Stimulated activated CD8-positive, alpha-beta memory T cell treated with anti-CD3 and anti-CD28 coated beads, Interleukin-7, amount 100 ng/mL, for 48 hours (primary cell): Measurements from ENCODE around the gene KRT31.
"Not testable (repeated sequence)": the region's sequence is repeated elsewhere in the genome, so short reads cannot be mapped to it uniquely, and the experiment has no call there.

Experiments
- DNase-seq, 2 donors: peaks; one replicate each; pipeline ENCODE4 v3.0.0-alpha.2; 2020; ENCODE audit warnings: low read depth in 1 of 2; ENCODE audit errors: extremely low read depth in 1 of 2

KRT31 gene

DNA sequence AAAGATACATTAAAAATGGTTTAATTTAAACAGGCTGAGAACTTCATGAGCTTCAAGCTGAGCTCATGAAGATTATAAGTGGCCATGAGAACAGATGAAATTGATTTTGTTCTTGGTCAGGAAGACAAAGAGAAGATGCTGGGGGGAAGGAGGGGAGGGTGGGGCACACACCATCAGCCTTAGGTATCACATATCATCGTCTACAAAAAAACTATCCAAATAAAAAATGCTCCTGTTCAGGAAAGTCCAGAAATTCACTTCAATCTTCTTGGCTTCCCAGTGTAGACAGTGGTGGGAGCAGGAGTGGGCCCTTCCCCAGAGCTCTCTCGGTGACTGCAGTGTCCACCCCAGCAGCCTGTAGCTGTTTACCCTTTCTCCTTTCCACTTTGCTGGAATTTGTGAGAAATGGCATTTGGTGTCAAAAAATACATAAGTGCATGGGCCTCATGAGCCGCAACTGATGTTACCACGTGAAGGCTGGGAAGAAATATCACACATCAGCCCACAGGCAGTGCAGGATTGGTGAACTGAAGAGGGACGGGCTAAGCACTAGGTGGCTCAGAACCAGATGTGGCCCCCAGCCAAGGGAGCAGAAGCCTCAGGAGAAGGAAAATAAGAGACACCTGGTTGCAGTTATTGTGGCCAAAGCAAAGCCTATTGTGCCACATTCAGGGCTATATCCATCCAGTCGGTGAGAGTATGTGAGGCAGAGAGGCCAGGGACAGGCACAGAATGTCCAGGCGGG, 20.9 kb upstream of the KRT31 start:
- DNase-seq: no peak

DNA sequence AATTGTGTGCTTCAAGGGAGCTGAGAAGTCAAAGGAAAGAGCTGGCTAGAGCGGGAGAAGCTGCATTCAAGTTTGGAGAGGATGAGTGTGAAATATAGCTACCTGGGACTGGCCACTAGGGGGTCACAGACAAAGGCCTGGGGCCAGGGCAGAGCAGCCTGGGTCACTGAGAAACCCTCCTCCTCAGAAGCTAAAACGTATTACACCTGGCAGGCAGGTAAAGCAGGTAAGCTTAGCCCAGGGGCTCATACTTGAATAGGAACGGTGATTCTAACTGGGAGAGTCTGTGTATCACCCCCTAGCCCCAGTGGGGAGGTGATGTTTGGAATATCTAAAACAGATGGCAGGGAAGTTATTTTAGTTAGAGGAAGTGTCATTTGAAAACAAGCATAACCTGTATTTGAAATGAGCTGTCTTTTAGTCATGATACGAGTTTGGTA, 20.2 kb upstream of the KRT31 start:
- DNase-seq: no peak

DNA sequence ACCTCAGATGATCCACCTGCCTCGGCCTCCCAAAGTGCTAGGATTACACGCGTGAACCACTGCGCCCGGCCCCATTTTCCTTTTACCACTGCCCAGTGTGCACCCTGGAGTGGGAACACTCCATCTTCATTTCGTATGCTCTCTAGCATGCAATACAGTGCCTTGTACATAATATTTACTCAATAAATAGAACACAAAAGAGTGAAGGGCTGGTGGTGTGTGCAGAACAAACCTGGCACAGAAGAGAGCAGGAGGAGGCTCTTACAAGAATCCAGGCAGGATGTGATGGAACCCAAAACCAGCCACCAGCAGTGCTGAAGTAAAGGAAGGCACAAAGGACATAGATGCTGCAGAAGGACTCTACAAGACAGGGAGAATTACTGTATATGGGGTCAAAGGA, 19.7 kb upstream of the KRT31 start:
- DNase-seq: no peak

GRCh38 chr17:41416479-41416878, 19.1 kb upstream of the KRT31 start:
- no peak for DNase-seq

DNA sequence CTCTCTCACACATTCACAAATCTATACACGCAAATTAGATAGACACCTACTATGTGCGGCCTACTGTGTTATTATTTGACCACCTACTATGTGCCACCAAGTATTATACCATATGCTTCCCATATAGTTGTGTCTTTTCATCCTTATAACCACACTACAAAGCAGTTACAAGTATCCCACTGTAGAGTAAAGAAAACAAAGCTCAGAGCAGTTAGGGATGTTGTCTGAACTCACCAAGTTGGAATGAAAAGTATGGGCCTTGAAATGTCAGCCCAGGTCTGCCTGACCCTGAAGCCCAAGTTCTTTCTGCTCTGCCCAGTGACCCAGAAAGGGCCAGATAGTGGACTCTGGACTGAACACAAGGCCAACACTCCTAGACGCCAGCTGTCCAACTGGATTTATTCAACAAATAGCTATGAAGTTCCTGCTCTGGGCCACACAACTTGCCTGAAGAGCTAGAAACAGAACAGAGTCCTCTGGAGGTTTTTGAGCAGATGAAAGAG, 18.5 kb upstream of the KRT31 start:
- DNase-seq: no peak

- DNase-seq: no peak
These were observed 18.0 kb upstream of the KRT31 start for GRCh38 chr17:41415411-41415810.

DNA sequence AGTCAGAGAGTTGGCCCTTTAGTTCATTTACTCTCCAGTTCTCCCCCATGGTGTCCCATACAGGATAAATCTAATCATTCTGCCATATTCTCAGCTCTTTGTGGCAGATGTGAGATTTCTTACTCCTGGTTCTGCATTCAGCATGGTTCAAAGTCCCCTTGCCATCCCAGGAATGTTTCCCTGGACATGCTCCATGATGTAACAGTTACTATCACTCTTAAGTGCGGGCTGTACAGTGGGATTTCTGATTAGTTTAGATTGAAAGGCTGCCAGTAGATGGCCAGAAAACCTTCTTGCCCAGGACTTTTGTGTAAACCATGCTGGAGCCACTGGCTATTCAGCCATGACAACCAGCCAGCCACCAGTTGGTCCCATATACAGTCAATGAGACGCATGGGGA, 16.6 kb upstream of the KRT31 start:
- no peak for DNase-seq

GRCh38 chr17:41413353-41413957, 16.0 kb upstream of the KRT31 start:
- no peak for DNase-seq

DNA sequence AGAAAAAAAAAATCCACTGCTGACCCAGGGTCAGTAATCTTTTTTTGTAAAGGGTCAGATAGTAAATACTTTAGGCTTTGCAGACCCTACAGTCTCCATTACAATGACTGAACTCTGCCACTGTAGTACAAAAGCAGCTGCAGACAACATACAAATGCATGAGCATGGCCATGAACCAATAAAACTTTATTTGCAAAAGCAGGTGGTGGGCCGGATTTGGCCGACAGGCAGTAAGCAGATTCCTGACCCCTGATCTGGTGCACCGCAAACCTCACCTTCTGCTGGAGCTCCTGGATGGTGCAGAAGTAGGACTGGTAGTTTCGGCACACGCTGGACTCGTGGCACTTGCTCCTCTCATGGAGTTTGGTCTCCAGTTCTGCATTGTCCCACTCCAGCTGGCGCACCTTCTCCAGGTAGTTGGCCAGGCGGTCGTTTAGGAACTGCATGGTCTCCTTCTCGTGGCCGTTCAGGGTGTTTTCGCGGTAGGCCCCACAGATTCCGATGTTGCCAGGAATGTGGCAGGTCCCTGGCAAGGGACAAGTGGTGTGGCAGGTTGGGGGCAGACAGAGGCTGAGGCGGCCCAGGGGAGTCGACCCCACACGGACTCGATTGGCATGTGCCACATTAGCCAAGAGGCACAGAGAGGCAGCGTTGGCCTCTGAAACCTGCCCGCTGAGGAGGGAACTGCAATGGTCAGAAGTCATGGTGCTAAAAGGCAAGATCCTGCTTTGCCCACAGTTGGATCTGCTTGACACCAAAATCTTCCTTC, 13.8 kb upstream of the KRT31 start:
- DNase-seq: no peak

- no peak for DNase-seq
These were observed 9.8 kb upstream of the KRT31 start for GRCh38 chr17:41407226-41407625.

DNA sequence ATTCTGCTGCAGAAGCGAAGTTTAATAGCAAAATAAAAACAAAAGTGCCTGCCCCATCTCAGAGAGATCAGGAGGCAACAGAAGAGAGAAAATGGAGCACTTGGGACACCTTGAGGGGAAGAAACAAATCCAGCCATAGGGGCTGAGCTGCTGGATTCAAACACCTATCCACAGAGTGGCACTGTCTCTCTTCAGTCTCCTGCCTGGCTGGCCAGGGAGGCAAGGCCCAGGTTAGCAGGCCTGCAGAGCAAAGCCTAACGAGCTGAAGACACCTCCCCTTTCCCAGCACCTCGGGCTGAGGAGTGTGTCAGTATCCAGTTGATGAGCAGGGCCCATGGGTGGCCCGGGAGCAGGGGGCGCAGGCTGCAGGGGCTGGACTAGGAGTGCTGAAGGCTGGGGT, 8.8 kb upstream of the KRT31 start:
- DNase-seq: no peak

- DNase-seq: peak; percentile 6 to 64
These were observed 6.7 kb upstream of the KRT31 start for GRCh38 chr17:41404024-41404671.

DNA sequence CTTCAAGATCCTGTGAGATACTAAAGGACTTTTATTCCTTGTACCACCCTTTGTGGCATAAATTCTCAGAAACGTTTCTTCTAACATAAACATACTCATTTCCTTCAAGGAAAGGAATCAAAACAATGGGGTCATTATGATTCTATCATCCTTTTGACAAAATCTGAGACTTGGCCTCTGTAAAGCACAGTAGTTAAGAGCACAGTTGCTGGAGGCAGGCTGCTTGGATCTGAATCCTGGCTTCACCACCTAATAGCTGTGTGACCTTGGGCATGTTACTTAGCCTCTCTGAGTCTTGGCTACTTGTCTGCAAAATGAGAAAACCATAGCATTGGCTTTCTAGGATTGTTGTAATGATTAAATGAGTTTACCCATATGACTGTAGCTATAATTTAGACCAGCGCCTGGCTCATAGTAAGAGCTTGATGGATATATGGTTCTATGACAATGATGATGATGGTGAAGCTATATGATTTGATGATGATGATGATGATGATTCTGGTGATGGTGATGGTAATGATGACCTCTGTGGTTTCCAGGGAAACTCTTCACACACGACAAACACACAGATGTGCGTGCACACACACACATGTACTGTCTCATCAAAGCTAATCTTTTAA, 6.1 kb upstream of the KRT31 start:
- no peak for DNase-seq

- DNase-seq: no peak
These were observed 4.8 kb upstream of the KRT31 start for GRCh38 chr17:41402161-41402560.

DNA sequence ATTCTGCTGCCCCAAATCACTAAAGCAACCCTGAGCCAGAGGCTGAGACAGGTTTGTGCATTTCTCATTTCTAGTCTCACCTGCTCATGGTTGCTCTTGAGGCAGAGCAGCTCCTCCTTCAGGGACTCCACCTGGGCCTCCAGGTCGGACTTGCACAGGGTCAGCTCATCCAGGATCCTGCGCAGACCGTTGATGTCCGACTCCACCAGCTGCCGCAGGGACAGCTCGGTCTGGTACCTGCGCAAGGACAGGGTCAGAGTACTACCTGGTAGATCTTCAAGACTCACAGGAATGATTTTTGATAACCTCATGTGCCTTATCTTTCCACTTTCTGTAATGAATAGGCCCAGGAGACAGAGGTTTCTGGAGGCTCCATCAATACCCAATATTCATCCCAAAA, 1.1 kb downstream of the KRT31 start:
- no peak for DNase-seq

DNA sequence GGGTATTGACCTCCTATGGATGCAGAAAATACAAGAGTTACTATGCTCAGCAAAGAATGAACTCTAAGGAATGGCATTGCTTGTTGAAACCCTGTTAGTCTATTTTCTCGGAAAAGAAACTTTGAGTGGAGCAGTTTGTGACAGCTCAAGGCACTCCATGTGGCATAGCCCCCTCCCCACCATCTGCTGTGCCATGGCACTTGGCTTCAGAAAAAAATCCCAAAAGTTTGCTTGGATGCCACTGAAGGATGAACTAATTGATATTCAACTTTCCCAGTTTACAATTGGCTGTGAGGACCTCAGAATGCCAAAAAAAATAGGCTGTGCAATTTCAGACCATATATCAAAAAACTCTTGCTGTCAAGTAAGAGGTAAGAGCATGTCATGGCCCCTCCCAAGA, 1.8 kb downstream of the KRT31 start:
- DNase-seq: no peak

- not testable (repeated sequence) for DNase-seq
These were observed 2.4 kb downstream of the KRT31 start for GRCh38 chr17:41395044-41395443.

DNA sequence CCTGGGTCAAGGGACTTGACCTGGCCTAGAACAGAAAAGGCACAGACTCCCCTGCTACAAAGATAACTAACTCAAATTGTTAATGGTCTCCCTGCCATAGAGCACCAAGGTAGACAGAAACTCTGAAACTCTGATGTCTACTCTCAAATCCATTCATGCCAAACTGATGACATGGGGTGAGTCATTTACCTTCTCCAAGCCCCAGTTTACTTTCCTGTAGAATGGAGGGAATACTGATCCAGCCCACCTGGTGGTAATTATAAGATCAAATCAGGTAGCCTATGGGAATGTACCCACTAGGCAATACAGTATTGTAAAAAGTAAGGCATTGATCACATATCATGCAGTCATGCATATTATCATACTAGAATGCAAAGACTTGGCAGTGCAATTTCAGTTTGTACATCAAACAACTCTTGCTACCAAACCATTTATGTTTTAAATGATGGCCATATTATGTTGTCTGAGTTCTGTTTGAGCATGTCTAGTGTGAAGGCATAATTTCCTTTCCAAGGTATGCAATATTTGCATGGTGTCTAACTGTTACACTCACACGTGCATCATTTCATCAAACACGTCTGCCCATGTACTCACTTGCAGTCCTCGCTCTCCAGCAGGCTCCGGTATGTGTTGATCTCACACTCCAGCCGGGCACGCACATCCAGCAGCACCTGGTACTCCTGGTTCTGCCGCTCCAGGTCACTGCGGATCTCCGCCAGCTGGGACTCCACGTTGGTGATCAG, 3.0 kb downstream of the KRT31 start:
- DNase-seq: no peak

GRCh38 chr17:41393826-41394225, 3.6 kb downstream of the KRT31 start:
- DNase-seq: no peak

GRCh38 chr17:41393294-41393693, 4.1 kb downstream of the KRT31 start:
- DNase-seq: no peak
